HG02943 (cell line): ENCODE measurements around the gene PNPLA2.

Experiments used
- ATAC-seq: cut with Tn5 transposase; IDR thresholded peaks from one replicate; pipeline ENCODE4 v1.9.1; 2021; ENCODE audit warnings: mild to moderate bottlenecking, low read depth, moderate library complexity; ENCODE audit not compliant: unreplicated experiment

The PNPLA2 gene

DNA sequence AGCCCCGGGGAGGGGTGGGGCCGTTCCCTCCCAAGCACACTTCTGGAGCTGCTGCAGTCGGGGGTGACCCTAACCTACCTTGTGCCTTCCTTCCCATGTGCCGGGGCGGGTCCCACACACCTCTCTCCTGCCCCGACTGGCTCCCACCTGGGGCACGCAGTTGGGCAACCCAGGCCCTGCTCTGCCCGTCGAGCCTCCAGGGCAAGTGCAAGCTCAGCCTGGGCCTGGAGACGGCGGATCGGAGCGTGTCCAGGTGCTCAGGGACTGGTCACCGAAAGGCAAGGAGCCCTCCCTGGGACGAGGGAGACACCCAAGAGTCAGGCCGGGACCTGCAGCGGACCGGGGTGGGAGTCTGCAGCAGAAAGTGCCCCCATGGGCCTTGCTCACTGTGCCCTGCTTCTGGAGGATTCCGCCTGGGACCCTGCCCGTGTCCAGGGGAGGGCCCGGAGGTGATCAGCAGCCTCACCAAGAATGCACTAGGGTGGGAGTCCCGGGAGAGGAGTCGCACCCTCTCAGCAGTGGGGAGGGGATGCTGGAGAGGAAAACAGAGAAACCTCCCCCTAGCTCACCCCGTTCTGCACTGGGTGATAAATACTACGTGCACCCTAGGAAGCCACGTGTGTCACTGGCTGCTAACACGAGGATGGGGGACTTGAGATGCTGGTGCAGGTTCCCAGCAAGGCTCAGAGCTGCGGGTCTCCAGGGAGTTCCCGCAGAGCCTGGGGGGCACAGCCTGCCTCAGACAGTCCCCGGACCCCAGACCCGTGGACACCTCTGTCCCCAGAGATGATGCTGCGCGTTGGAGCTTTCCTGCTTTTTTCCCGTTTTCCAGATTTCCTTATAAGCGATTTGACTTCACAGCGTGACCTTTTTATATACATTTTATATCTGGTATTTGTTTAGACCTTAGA, 36.2 kb upstream of the PNPLA2 start:
- ATAC-seq: no peak

GRCh38 chr11:783581-784015, 35.1 kb upstream of the PNPLA2 start:
- ATAC-seq: no peak

GRCh38 chr11:786235-787083, 32.3 kb upstream of the PNPLA2 start:
- ATAC-seq: no peak

GRCh38 chr11:787084-787675, 31.5 kb upstream of the PNPLA2 start:
- no peak for ATAC-seq

GRCh38 chr11:788009-788640, 30.6 kb upstream of the PNPLA2 start:
- ATAC-seq: no peak

GRCh38 chr11:788953-789940, 29.5 kb upstream of the PNPLA2 start:
- no peak for ATAC-seq

DNA sequence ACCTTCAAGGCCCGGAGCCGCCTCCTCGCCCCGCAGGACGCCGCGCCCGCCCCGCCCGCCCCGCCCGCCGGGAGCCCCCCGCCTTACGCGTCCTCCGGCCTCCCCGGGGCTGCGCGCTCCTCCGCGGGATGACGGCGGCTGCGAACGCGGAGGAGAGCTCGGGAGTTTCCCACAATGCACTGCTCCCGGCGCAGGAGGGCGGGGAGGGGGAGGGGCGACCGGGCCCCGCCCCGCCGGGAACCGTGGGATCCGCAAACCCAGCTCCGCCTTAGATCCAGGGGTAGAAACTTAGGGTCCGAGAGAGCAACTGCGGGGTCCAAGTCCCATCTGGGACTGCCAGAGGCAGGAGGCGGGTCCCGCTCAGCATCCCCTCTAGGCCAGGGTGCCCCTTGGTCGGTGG, 28.8 kb upstream of the PNPLA2 start, which contains the start of gene CEND1:
TSS of gene CEND1 (minus strand) at position 148 of the 400 bp plus-strand sequence. CDS start 1,514 bp downstream, outside the sequence.
- ATAC-seq: no peak

- no peak for ATAC-seq
Measured at GRCh38 chr11:790721-791564, 27.8 kb upstream of the PNPLA2 start.

- no peak for ATAC-seq
Measured at GRCh38 chr11:791658-792534, 26.8 kb upstream of the PNPLA2 start.

GRCh38 chr11:792535-792821, 26.2 kb upstream of the PNPLA2 start:
- ATAC-seq: no peak

- no peak for ATAC-seq
Measured at GRCh38 chr11:792873-793272, 25.8 kb upstream of the PNPLA2 start.

GRCh38 chr11:793556-793955, 25.2 kb upstream of the PNPLA2 start:
- no peak for ATAC-seq

GRCh38 chr11:794013-794765, 24.5 kb upstream of the PNPLA2 start:
- no peak for ATAC-seq

DNA sequence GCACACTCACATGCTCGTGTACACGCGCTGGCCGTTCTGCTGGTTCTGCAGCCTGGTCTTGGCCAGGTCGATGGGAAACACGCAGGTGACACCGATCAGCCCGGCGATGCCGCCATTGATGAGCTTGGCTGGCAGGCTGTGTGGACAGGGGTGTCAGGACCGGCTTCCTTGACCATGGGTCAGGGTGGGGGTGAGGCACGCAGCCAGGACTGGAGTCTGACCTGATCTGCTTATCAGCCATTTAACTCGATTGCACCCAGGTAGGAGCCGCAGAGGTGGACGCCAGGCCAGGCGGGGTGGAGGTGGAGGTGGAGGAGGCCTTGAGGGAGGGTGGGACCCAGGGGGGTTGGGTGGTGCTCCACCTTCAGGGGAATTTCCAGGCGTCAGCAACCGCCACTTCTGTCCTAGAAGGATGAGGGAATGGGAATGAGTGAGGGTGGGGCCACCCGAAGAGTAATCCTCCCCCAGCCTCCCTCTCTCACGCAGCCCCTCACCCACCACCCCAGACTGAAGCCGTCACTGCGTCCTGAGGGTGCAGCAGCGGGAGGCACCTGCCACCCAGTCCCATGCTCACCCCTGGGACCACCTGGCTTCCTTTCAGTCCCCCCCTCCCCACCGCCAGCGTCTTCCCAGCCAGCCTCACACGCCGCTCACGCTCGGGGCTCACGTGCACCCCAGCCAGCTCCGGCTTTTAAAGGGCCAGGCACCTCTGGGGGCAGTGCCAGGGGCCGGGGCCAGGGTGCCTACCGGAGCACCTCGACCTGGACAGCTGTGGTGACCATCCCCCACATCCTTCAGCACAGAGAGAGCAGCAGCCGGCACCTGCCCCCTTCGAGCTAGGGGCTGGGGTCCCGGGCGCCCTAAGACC, 23.7 kb upstream of the PNPLA2 start:
- ATAC-seq: no peak

DNA sequence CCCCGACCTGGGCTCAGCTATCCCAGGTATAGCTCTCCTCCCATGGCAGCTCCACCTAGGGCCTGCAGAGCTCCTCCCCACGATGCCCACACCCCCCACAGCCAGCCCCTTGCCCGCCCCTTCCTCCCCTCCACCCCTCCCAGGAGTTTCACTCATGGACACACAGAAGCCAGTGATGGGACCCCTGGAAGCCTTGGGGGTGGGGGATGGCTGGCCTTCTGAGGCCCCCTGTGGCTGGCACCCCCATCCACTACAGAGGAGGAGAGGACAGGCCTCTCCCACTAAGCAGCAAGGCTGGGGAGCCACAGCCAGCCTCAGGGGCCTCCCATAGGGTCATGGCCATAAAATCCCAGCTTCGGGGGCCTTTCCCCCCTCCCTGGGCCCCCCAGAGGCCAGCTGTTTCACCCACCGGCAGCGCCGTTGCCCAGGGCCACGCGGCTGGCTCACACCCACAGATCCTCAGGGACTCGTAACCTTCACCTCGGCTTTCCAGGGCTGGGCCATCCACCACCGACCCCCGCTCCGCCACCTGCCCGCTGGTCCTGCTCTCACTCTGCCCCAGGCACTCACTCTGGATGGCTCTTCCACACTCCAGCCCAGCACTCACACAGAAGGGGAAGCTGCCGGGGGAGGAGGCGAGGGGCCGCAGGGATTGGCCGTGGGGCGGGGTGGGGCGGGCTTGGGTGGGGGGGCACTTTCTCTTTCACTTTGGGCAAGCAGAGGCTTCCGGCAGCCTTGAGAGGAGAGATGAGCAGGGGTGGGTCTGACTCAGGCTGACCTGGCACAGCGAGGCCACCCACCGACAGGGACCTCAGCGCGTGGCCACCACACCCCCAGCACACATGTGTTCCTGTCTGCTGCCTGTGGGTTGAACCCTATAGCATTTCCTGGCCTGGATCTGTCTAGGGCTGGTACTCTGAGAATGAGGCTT, 22.8 kb upstream of the PNPLA2 start:
- no peak for ATAC-seq
